IMR-90 (cell line): Measurements from ENCODE around the gene CD248.
A peak's percentile ranks its signal among the peaks of the same experiment; 100 is the strongest.

Experiments
- CHD1 ChIP-seq: IDR thresholded peaks from 2 replicates; pipeline ENCODE4 v1.6.1; 2012; ENCODE audit warnings: low read depth, low read length, improper control_type of control experiment
- CTCF ChIP-seq: conservative IDR thresholded peaks from 2 replicates; pipeline ENCODE4 v1.5.1; 2012; ENCODE audit warnings: mild to moderate bottlenecking, low read depth, low read length, improper control_type of control experiment
- MAFK ChIP-seq: IDR thresholded peaks from 2 replicates; pipeline ENCODE4 v1.6.1; 2012; ENCODE audit warnings: low read depth, low read length, improper control_type of control experiment
- MAZ ChIP-seq: IDR thresholded peaks from 2 replicates; pipeline ENCODE4 v1.6.1; 2012; ENCODE audit warnings: low read depth, mild to moderate bottlenecking, low read length, improper control_type of control experiment, moderate library complexity, borderline replicate concordance
- NFE2L2 ChIP-seq: fragments of 150-350 bp; IDR thresholded peaks from 2 replicates; pipeline ENCODE4 v1.6.1; 2016; ENCODE audit warnings: low read depth, mild to moderate bottlenecking, low read length

GRCh38 chr11:66327171-66328030 lies 10.6 kb upstream of the CD248 start:
- TF ChIP-seq CTCF (0 out of 2 replicates have a peak, but pooled peaks have one; percentile 15), CHD1 (no peak), MAFK (peak; percentile 46; the same call in 1 of the 2 replicates), NFE2L2 (no peak), MAZ (peak; percentile 53; the same call in 1 of the 2 replicates)
